Hematopoietic multipotent progenitor cell (in vitro differentiated cells): ENCODE results near the gene TAF4. TPM values are rescaled to one million over a fixed set of nuclear protein-coding genes. Genes with fewer than 3 reads are reported as not detected.
A peak's percentile ranks its signal among the peaks of the same experiment; 100 is the strongest.
"Not testable (repeated sequence)": the region's sequence is repeated elsewhere in the genome, so short reads cannot be mapped to it uniquely, and the experiment has no call there.

Source experiments
- DNase-seq, 3 donors: peaks; one replicate each; pipeline ENCODE4 v3.0.0-alpha.2; 2011 to 2015; ENCODE audit warnings: low read depth in 2 of 3, low spot score in 2 of 3
- total RNA-seq: library from RNA; depleted of rRNA; stranded (reverse); fragments of >200 nt; gene quantifications from one replicate; pipeline ENCODE4 v1.2.3, GENCODE V29; 2012

TAF4 gene
- total RNA-seq, 1 donor, result 9.7 TPM

DNA sequence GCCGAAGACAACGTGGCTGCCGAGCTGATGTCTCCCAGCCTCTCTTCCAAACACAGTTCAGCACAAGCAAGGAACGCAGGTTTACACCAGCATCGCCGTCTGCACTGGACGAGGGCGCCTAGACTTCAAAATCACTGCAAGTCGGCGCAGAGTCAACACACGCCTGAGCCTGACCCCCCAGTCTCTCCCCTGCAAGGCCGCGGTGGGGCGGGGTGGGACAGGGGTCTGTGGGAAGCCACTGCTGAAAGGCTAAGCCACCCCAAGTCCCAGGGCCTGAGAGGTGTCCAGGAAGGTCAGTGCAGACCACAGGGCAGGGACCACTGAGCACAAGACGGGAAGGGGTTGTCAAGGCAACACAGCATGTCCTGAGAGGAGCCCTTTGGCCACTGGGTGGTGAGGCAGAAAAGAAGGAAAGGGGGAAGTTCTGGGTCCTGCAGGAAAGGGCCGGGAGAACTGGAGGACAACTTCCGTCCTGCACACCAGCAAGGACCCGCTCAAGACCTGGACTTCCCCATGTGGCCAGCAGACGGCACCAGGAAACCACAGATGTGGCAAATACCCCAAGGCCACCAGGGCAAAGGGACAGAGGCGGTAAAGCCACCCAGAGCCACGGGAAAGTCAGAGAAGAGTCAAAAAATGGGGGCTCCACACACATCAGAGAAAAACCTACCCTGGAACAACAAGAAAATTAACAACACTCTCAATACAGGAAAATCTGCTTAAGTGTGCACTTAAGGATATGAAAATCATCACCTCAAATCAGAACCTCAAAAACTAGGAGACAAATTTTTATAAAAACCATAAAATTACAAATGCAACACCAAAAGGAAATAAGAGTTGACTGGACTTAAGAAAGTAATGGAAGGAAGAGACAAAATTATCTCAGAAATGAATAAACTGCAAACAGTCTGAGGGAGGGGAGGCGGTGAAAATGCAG lies 84.8 kb downstream of the TAF4 start:
- peak in 1 of 3 donors; percentile 21 for DNase-seq

DNA sequence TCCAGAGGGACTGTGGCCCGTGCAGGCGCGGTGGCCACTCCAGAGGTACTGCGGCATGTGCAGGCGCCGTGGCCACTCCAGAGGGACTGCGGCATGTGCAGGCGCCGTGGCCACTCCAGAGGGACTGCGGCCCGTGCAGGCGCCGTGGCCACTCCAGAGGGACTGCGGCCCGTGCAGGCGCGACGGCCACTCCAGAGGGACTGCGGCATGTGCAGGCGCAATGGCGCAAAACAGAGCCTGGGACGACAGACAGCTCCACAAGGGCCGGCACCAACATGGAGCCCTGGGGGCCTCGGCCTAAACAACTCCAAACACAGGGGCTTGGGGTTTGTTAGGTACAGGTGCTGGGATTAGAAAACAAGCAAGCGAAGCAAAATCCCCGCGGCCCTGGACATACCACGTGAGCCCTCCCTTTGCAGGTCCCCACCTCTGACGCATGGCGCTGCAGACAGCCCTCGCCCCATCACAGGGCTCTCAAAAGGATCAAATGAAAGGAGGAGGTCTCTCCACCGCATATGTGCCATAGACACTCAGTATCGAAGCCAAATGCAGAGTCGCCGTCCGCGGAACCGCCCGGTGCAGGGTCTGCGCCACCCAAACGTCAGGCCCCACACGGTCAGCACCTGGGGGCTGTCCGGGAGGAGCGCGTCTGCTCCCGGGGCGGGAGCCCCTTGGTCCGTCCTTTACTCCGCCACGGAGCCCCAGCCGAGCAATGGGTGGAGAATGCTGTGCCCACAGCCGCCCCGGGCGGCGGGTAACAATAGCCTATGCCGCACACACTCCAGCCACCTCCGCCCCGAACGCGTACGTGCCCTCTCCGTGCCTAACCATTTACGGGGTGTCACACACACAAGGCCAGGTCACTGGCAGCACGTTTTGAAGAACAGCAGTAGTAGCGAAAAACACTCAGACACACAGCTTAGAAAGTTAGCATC lies 85.7 kb downstream of the TAF4 start:
- DNase-seq, result no peak

DNA sequence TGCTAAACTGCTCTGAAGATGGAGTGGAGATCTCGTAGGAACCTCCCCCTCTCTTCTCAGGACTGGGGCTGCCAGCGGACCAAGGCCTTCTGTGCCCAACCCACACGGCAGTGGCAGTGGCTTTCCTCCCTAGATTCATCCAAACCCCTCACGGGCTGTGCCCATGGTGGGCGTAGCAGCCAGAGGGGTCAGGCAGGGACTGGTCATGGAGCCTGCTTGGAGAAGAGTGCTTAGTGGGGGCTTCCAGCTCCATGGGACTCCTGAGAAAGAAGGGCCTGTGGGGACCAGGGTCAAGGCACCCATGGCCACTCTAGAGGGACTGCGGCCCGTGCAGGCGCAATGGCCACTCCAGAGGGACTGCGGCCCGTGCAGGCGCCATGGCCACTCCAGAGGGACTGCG lies 86.6 kb downstream of the TAF4 start:
- no peak for DNase-seq

DNA sequence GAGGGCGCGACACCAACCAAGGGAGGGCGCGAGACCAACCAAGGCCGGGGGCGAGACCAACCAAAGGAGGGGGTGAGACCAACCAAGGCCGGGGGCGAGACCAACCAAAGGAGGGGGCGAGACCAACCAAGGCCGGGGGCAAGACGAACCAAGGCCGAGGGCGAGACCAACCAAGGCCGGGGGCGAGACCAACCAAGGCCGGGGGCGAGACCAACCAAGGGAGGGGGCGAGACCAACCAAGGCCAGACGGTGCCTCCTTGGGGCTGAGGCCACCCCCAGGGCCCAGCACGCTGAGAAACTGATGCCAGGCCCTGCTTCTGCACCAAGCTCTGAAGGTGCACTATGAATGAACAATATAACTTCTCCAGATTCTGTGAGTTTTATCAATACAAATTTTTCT lies 87.2 kb downstream of the TAF4 start:
- DNase-seq, result no peak

DNA sequence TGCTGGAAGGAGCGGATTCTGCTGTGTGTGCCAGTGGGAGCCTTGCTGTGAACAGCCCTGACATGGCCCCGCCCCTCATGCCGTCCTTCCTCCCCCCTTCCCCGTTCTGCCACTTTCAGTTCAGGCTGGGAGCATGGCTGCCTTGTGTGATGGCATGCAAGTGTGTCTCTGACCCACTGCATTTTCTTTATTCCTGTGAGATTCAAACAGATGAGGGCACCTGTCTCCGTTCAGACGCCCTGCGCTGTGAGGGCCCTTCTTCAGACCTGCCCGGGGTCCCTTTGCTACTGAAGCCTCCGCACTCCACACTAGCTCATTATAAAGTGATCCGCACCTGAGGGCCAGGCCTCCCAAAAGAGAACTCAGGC lies 88.3 kb downstream of the TAF4 start:
- no peak for DNase-seq

DNA sequence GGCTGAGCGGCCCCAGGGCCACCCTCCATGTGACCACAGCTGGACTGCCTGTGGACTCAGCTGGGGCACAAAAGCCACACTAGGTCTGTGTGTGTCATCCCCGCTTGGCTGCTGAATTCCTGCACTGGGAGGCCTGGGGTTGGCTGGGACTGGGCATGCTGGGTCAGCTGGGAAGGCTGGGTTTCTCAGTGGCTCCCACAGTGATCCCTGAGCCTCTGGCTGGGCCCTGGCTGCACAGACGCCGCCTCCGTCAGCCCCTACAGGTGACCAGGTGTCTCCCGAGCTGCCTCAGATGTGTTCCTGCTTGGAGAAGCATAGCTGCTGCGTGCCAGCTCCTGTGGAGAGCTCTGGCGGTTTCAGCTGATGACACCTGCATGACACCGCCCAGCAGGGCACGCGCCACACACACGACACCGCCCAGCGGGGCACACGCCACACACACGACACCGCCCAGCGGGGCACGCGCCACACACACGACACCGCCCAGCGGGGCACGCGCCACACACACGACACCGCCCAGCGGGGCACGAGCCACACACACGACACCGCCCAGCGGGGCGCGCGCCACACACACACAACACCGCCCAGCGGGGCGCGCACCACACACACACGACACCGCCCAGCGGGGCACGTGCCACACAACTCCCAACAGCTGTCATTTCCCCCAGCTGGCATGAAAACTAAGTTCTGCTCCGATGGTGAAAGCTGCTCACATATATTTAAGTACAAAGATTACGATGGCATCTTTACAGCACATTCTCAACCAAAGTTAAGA lies 88.8 kb downstream of the TAF4 start:
- no peak for DNase-seq

DNA sequence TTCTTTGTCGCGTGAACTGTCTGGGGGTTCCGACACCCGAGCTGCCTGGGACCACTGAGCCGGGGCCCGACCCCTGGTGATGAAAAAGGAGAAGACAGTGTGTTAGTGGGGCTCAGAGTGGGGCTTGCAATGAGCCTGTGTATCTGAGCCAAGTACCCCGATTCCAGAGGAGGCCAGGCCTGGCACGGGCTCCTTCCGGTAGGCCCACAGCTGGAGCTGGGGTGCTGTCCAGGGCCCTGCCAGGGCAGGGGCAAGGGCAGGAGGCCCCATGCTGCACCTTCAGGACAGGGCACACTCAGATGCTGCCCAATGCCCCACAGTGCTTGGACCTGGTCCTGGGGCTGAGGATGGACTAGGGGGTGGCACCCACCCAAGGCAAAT lies 89.4 kb downstream of the TAF4 start:
- DNase-seq, result no peak

DNA sequence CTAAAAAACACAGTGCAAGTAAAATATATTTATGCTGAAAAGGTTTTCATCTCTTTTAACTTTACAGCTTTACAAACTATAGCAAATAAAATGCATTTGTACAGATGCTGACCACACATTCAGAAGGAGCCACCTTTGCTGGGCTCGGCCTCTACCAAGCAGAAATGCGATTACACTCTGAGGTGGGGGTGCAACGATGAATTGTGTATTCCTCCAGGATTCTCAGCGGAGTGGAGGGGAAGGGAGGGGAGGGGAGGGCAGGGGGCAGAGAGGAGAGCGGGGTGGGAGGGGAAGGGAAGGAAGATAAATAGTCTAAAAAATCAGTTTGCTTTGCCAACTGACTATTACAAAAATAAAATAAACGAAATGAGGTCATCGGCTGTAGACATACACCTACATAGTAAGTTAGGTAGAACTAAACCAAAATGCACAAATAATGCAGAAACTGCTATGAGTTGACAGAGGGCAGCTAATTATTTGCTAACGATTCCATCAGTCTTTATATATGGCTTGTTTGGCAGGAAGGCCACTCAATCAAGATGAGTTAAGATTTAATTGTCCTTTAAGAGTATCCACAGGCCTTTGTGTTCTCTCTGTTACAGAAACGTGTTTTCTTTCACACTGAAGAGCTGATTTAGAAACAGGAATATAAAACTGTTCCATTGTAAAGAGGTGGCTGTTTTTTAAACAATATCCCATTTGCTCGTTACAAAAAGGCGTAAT lies 90.1 kb downstream of the TAF4 start:
- no peak for DNase-seq

DNA sequence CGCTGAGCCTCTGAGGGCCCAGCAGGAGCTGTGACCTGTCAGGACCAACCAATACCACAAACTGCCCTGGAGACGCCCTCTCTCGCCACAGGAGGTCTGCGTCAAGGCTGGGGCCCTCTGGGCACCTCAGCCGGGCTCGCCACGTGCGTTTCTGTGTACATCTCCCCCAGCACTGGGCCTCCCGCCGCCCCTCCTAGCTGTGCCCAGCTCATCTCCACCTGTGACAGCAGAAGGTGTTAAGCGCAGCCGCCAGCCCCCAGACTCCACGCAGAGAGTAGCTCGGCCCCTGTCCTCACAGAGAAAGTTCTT lies 91.4 kb downstream of the TAF4 start:
- DNase-seq, result no peak

DNA sequence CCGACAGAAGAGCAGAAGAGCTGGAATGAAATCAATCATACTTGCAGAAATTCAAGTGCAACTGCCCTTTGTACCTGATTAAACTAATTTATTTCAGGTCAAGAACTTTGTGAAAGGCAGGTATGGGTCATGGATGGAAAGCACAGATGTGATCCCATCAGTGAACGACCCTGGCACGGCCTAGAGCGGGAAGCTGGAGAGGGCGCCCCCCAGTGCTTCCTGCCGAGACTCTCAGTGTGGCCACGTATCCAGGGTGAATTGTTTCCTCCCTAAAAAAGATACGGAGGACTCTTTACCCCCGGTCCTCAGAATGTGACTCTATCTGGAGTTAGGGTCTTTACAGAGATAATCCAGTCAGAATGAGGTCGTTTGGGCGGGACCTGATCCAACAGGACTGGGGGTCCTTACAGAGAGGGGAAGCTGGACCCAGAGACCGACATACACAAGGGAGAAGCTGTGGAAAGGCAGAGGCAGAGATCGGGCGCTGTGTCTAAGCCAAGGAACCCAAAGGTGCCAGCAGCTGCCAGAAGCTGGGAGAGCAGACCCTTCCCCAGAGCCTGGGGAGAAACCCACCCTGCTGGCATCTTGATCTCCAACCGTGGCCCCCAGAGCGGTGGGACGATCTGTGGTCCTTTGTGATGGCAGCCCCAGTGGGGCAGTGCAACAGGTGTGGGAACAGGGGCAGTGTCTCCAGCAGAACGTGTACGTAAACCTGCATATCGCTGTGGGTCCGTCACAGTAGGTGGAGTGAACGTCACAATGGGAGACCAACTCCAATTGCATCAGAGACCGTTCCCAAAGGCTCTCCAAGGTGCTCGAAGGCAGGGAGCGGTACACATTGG lies 91.9 kb downstream of the TAF4 start:
- DNase-seq, result no peak

DNA sequence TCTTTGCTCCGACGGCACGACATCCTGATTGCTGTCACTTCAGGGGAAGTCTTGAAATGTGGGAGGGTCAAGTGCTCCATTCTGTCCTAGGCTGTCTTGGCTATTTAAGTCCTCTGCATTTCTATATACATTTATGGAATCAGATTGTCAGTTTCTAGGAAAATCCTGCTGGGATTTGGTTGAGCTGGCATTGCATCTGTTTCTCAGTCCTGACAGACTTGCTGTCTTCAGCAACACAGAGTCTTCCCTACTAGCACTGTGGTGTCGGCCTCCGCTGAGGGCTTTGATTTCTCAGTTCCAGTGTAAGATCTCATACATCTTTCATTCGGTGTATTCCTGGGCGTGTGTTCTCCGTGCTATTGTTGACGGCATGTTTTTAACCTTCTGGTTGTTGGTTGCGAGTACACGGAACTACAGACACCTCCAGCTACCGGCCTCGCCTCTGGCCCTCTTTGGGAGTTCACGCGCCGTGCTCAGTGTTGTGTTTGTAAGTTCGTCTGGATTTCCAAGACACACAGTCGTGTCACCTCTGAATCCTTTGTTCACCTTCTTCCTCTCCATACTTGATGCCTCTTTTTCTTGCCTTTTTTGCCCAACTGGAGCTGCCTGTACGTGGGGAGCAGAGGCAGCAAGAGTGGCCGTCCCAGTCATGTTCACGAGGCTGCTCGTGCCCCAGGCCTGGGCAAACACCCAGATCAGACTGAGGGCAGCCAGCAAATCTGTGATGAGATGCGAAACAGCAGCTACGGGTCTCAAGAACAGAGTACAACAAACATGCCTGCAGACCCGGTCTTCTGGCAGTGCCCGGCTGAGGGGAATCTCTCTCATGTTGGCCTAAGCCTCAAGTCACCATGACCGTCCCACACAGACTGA lies 92.8 kb downstream of the TAF4 start:
- DNase-seq, result no peak

DNA sequence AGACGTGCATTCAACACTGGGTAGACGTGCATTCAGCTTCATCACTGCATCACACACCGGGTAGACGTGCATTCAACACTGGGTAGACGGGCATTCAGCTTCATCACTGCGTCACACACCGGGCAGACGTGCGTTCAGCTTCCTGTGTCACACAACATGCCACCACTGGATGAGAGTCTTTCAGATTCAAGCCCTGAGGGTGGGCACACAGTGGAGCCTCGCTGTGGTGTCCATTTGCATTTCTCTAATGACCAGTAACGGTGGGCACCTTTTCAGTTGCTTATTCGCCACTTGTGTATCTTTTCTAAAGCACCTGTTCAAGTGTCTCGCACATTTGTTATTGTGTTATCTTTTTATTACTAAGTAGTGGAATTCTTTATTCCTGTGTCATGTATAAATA lies 94.1 kb downstream of the TAF4 start:
- DNase-seq, result not testable (repeated sequence)

DNA sequence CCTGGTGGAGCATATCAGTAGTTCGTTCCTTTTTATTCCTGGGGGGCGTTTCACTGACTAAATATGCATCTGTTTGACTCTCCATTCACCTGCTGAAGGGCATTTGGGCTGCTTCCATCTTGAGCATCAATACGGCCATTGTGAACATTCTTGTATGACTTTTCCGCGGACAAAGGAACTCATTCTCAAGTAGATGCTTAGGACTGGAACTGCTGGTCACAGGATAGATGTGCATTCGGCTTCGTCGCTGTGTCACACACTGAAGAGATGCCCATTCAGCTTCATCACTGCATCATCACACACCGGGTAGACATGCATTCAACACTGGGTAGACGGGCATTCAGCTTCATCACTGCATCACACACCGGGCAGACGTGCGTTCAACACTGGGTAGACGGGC lies 95.3 kb downstream of the TAF4 start:
- DNase-seq, result no peak

DNA sequence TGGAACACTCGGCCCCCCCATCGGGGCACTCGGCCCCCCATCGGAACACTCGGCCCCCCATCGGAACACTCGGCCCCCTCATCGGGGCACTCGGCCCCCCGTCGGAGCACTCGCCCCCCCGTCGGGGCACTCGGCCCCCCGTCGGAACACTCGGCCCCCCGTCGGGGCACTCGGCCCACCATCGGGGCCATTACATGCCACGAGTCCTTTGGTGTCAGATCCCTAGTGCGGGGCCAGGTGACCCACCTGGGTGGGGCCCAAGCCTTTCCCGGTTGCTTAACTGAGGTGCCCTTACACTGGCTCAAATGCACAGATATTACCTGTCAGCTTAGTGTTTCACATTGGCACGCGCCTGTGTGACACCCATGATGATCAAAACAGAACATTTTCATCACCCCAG lies 95.9 kb downstream of the TAF4 start:
- DNase-seq, result no peak

DNA sequence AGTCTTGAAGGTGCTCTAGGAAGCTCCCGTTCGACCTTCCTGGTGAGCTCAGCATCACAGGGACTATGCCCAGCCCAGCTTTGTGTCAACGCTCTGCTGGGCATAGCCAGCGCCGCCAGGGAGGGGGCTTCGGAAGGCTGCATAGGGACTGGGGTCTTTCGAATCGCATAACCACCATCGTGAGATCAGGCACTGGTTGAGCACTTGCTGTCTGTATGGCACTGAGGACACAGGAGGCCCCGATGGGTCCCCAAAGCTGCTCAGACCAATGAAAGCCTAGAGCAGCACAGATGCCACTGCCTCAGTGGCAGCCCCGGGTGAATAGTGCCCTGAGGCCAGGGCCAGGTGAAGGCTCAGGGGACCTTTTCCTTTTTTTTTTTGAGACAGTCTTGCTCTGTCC lies 96.7 kb downstream of the TAF4 start:
- no peak for DNase-seq

DNA sequence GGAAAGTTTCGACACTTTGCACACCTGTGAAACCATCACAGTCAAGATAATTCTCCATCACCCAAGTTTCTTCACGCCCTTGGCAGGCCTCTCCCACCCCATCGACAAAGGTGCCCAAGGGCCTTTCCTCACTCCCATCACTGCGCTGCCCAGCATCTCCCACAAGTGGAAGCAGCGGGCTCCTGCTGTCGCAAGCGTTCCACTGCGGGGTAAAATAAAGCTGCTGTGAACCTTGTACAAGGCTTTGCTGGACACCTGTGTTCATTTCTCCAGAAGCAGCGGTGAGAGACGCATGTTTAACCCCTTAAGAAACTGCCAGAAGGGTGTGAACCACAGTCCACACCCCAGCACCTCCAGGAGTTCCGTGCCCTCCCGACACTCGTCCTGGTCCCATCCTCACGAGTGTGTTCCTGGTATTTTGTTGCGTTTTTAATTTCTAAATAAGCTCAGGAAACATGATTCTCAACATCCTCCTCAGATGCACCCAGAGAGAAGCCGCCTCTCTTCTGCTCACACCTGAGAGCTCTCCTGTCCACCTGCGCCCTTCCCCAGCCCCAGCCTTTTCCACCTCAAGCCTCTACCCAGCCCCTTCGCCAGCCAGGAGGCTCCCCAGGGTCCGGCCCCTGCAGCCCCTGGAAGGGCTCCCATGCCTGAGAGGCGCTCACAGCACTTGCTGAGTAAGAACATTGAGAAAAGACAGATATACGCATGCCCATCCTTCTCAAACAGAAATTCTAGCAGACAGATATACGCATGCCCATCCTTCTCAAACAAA lies 97.5 kb downstream of the TAF4 start:
- no peak for DNase-seq

DNA sequence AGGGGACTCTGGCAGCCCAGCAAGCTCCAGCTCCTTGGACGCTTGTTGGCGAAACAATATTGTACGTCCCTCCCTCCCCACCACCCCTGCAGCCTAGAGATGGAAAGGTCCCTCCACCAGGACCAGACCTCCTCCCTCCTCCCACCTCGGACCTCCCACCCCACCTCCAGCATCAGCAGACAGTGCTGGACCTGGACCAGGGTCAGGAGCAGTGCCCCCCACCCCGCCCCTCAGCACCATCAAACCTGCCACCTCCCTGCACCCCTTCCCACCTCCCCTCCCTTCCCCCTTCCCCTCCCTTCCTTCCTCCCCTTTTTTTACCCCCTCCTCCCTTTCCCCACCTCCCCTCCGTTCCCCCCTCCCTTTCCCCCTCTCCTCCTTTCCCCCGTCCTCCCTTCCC lies 98.4 kb downstream of the TAF4 start:
- DNase-seq, result no peak
